ENCODE data around the gene TTC19. TPM values are rescaled to one million over a fixed set of nuclear protein-coding genes. Genes with fewer than 3 reads are reported as not detected.

TTC19 gene
- total RNA-seq, 1 donor from 2014 or later = 35.1 TPM

Other genes starting within 250 kb of the TTC19 start
- gene ADORA2B, start 54.7 kb upstream of the TTC19 start, total RNA-seq = 5.4 and 6.8 TPM in 2 replicates
- gene ZSWIM7, start 120 bp upstream of the TTC19 start, total RNA-seq = 14.2 and 15.3 TPM in 2 replicates
- 57.3 and 85.1 TPM in 2 replicates for gene NCOR1, start 215.7 kb downstream of the TTC19 start, total RNA-seq
- 5.7 and 7.5 TPM in 2 replicates for gene PIGL, start 217.4 kb downstream of the TTC19 start, total RNA-seq

Data from lung microvascular endothelial cell (primary cell).